UCSD-AML1 (cell line): ENCODE data around the gene TMEM272.

ENCODE experiments used
- DNase-seq: peaks from one replicate; lab custom pipeline; 2025; ENCODE audit not compliant: unreplicated experiment; lab: John Stamatoyannopoulos, UW

Gene TMEM272

GRCh38 chr13:51763486-51763885 lies 81.5 kb downstream of the TMEM272 start:
- no peak for DNase-seq
